Lower lobe of right lung (tissue), 2 donors: Measurements from ENCODE around the gene ARNT2. TPM values are rescaled to one million over a fixed set of nuclear protein-coding genes. Genes with fewer than 3 reads are reported as not detected.

ENCODE experiments used
- ATAC-seq, 2 donors: fragments of 200-7000 bp; cut with Tn5 transposase; one replicate each; pipeline ENCODE4 v1.9.1; 2020 to 2022; ENCODE audit warnings: mild to moderate bottlenecking in 2 of 2, moderate library complexity in 2 of 2
- DNase-seq: peaks from one replicate; pipeline ENCODE4 v3.0.0-alpha.2; 2020
- H3K27ac ChIP-seq: fragments of 200-600 bp; one replicate; pipeline ENCODE4 v1.8.0; 2022
- H3K27me3 ChIP-seq: fragments of 200-600 bp; one replicate; pipeline ENCODE4 v1.8.0; 2022; ENCODE audit warnings: low read depth
- H3K36me3 ChIP-seq: fragments of 200-600 bp; one replicate; pipeline ENCODE4 v1.8.0; 2022; ENCODE audit warnings: mild to moderate bottlenecking
- H3K4me1 ChIP-seq: fragments of 200-600 bp; one replicate; pipeline ENCODE4 v1.8.0; 2022
- H3K4me3 ChIP-seq: fragments of 200-600 bp; one replicate; pipeline ENCODE4 v1.8.0; 2022; ENCODE audit warnings: mild to moderate bottlenecking
- H3K9me3 ChIP-seq: fragments of 200-600 bp; one replicate; pipeline ENCODE4 v1.8.0; 2022
- intact Hi-C: fragments of 100-400 bp; cut with DNase I; formaldehyde crosslinking; loops from one replicate; pipeline ENCODE4 v1.11.0; 2022
- total RNA-seq: library from RNA; stranded (reverse); fragmentation: NEBNext Ultra II Directional; extraction: Animal tissue kit (Norgen Biotek cat#: 25700); gene quantifications from one replicate; pipeline ENCODE4 v1.2.1, GENCODE V29; 2021
- TF ChIP-seq, protein P1 (sequence below): fragments of 200-600 bp; IDR thresholded peaks from one replicate; pipeline ENCODE4 v1.8.0; 2022; ENCODE audit warnings: antibody characterized with exemption, mild to moderate bottlenecking
- donor health status: DM: no; HTN: yes; CAD: no; lungs with severe emphysema.

Gene ARNT2
- total RNA-seq, 1 donor from 2014 or later, result 11.4 TPM

DNA sequence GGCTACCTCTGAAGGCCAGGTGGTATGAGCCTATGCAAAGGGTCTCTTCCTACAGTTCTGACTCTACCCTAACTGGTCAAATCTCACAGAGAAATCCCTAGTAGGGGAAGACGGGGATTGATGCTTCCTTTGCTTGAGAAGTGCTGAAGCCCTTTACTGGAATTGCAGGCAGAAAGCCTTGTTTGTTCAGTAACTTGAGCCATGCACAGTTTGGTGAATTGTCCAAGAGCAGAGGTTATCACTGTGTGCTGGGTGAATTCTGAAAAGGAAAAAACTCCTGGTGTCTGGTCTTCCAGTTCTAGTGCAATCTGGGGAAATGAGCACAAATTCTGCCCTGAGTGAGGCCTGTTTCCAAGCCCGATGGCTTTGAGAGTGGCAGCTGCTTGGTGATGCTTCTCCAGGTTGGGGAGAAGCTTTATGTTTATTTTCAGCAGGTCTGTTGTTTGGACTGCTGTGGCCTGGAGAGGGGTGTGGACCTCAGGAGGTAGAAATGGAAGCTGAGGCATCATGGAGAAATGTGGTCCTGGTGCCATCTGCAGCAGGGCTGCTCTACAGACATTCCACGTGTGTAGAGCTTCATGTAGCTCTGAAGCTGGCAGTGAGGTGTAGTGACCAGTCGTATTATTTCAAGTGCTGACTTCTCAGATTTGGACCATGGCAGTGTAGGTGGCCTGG, 60.9 kb downstream of the ARNT2 start:
- Histone ChIP-seq H3K27ac (no peak overlapping the region), H3K4me1 (no peaks in the 10 kb centered on the region), H3K4me3 (no peak overlapping the region), H3K36me3 (no peaks in the 10 kb centered on the region), H3K27me3 (no peaks in the 10 kb centered on the region), H3K9me3 (no peaks in the 10 kb centered on the region)
- ATAC-seq (no peak), DNase-seq (no peak)
- intact Hi-C loops, result no loop called here
- TF ChIP-seq, protein P1, sequence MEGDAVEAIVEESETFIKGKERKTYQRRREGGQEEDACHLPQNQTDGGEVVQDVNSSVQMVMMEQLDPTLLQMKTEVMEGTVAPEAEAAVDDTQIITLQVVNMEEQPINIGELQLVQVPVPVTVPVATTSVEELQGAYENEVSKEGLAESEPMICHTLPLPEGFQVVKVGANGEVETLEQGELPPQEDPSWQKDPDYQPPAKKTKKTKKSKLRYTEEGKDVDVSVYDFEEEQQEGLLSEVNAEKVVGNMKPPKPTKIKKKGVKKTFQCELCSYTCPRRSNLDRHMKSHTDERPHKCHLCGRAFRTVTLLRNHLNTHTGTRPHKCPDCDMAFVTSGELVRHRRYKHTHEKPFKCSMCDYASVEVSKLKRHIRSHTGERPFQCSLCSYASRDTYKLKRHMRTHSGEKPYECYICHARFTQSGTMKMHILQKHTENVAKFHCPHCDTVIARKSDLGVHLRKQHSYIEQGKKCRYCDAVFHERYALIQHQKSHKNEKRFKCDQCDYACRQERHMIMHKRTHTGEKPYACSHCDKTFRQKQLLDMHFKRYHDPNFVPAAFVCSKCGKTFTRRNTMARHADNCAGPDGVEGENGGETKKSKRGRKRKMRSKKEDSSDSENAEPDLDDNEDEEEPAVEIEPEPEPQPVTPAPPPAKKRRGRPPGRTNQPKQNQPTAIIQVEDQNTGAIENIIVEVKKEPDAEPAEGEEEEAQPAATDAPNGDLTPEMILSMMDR, result no peak

DNA sequence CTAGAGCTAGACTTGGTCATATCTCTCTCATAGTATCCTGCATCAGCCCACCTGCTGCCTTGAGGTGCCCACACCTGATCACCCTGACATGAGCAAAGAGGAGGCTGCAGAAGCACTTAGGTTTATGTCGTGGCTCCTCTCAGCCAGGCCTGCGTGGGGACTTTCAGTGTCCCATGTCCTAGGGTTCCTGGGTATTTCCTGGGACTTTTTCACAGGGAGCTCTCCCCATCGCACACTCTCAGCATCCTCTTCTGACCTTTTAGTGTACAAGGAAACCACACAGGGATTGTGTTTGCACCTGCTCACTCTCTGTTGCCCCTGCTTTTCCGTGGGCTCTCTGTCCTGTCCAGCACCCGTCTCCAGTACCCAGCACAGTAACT, 61.4 kb downstream of the ARNT2 start:
- no peak for ATAC-seq
- Histone ChIP-seq H3K4me3 (no peak overlapping the region), H3K27ac (no peak overlapping the region), H3K27me3 (no peaks in the 10 kb centered on the region), H3K4me1 (no peaks in the 10 kb centered on the region), H3K9me3 (no peaks in the 10 kb centered on the region), H3K36me3 (peaks cover 2% of the 10 kb centered on the region)
- TF ChIP-seq, protein P1, result no peak
- no peak for DNase-seq
- intact Hi-C loops, result no loop called here

DNA sequence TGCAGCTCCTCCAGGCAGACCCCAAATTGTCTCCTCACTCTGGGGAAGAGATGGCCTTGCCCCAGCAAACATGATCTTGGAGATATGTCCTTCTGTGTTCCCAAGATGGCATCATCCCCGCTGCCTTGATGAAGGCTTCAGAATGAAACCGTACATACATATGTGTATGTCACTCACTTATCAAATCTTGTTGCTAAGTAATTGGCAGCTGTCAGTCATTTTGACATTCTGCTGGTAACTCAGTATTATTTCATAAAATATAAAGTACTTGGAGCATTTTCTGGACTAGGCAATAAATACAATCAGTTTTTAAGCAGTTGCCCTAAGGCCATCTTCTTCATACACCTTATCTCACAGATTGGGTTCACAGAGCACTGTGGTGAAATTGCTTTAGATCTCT, 62.4 kb downstream of the ARNT2 start:
- Histone ChIP-seq H3K27ac (no peak overlapping the region), H3K9me3 (no peaks in the 10 kb centered on the region), H3K36me3 (peaks cover 3% of the 10 kb centered on the region), H3K27me3 (no peaks in the 10 kb centered on the region), H3K4me3 (no peak overlapping the region), H3K4me1 (no peaks in the 10 kb centered on the region)
- TF ChIP-seq, protein P1, result no peak
- no peak for DNase-seq
- ATAC-seq, result no peak
- intact Hi-C loops, result no loop called here

DNA sequence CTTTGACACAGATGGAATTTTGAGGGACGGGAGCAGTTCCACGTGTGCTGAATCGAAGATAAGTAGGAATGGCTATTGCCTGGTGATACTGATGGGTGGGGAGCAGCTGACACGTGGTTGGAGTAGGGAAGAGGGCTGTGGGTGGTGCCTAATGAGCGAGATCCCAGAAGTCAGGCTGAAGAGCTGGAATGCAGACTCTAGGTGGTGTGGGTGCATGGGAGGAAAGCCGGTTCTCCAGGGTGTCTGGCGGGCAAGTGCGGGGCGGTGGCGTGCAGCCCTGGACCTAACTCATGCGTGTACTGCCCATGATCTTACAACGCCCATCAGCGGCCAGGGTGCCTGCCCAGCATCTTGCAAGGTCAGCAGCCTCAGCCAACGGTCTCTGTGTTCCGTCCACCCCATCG, 63.1 kb downstream of the ARNT2 start:
- Histone ChIP-seq H3K36me3 (peaks cover 3% of the 10 kb centered on the region), H3K4me1 (no peaks in the 10 kb centered on the region), H3K27ac (no peak overlapping the region), H3K4me3 (no peak overlapping the region), H3K9me3 (no peaks in the 10 kb centered on the region), H3K27me3 (no peaks in the 10 kb centered on the region)
- intact Hi-C loops, result no loop called here
- TF ChIP-seq, protein P1, result no peak
- no peak for DNase-seq
- no peak for ATAC-seq

DNA sequence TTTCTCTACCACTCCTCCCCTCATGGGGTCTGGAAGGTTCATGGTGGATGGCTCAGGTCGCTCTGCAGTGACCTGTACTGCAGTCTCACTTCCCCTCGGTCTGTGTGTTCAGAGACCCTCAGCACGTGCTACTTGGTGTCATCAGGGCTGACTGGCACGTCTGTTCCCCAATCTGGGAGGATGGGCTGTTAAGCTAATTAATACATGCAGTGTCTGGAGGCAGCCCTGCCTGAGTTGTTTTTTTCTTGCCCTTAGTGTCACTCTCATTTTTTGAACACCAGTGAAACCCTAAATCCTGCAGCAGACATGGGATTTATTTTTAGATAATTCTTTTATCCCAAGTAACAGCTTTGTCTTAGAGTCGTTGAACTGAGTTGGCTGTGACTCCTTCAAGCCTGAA, 64.6 kb downstream of the ARNT2 start:
- intact Hi-C loops, result no loop called here
- ATAC-seq, result no peak
- no peaks in the 10 kb centered on the region for H3K4me1 ChIP-seq
- no peak overlapping the region for H3K4me3 ChIP-seq
- H3K36me3 ChIP-seq, result peaks cover 3% of the 10 kb centered on the region
- no peak for DNase-seq
- no peaks in the 10 kb centered on the region for H3K27me3 ChIP-seq
- TF ChIP-seq, protein P1, result no peak
- H3K9me3 ChIP-seq, result no peaks in the 10 kb centered on the region
- no peak overlapping the region for H3K27ac ChIP-seq
